GM18907 (cell line): Measurements from ENCODE around the gene SEMA4D.
A peak's percentile ranks its signal among the peaks of the same experiment; 100 is the strongest.

Experiments
- ATAC-seq: cut with Tn5 transposase; IDR thresholded peaks from one replicate; pipeline ENCODE4 v1.9.1; 2021; ENCODE audit warnings: mild to moderate bottlenecking, moderate library complexity; ENCODE audit not compliant: unreplicated experiment

The SEMA4D gene

GRCh38 chr9:89448381-89448780 lies 49.5 kb downstream of the SEMA4D start:
- ATAC-seq, result no peak

GRCh38 chr9:89447416-89447815 lies 50.5 kb downstream of the SEMA4D start:
- no peak for ATAC-seq

- no peak for ATAC-seq
These were observed 51.0 kb downstream of the SEMA4D start for GRCh38 chr9:89446961-89447310.

GRCh38 chr9:89446261-89446960 lies 51.5 kb downstream of the SEMA4D start:
- ATAC-seq, result no peak

- no peak for ATAC-seq
These were observed 52.1 kb downstream of the SEMA4D start for GRCh38 chr9:89445801-89446251.

- ATAC-seq, result no peak
These were observed 52.8 kb downstream of the SEMA4D start for GRCh38 chr9:89444925-89445765.

GRCh38 chr9:89444274-89444673 lies 53.6 kb downstream of the SEMA4D start:
- no peak for ATAC-seq

- ATAC-seq, result peak; percentile 42
These were observed 54.7 kb downstream of the SEMA4D start for GRCh38 chr9:89442981-89443814.

- peak; percentile 36 for ATAC-seq
These were observed 55.4 kb downstream of the SEMA4D start for GRCh38 chr9:89442501-89442978.

- no peak for ATAC-seq
These were observed 55.9 kb downstream of the SEMA4D start for GRCh38 chr9:89441986-89442385.

- ATAC-seq, result no peak
These were observed 56.3 kb downstream of the SEMA4D start for GRCh38 chr9:89441655-89441970.

- ATAC-seq, result no peak
These were observed 56.8 kb downstream of the SEMA4D start for GRCh38 chr9:89440951-89441654.

- no peak for ATAC-seq
These were observed 57.4 kb downstream of the SEMA4D start for GRCh38 chr9:89440548-89440947.

- ATAC-seq, result no peak
These were observed 57.9 kb downstream of the SEMA4D start for GRCh38 chr9:89440046-89440445.

GRCh38 chr9:89439571-89439970 lies 58.3 kb downstream of the SEMA4D start:
- ATAC-seq, result no peak

- no peak for ATAC-seq
These were observed 59.7 kb downstream of the SEMA4D start for GRCh38 chr9:89438194-89438593.

- ATAC-seq, result no peak
These were observed 60.1 kb downstream of the SEMA4D start for GRCh38 chr9:89437772-89438171.

GRCh38 chr9:89436963-89437625 lies 60.8 kb downstream of the SEMA4D start:
- no peak for ATAC-seq

GRCh38 chr9:89436326-89436725 lies 61.6 kb downstream of the SEMA4D start:
- no peak for ATAC-seq
